H1 (cell line): Measurements from ENCODE around the gene ESPNL. TPM values are rescaled to one million over a fixed set of nuclear protein-coding genes. Genes with fewer than 3 reads are reported as not detected.

Source experiments
- CTCF ChIA-PET: fragments of 300-600 bp; sonication (Branson Sonifier 250); formaldehyde crosslinking; loops from one replicate; lab custom pipeline; 2021; ENCODE audit not compliant: partially characterized antibody; lab: Charles Lee
- POLR2A ChIA-PET: fragments of 300-600 bp; sonication (Branson Sonifier 250); formaldehyde crosslinking; loops from one replicate; lab custom pipeline; 2021; ENCODE audit warnings: inconsistent platforms; ENCODE audit not compliant: partially characterized antibody; lab: Charles Lee
- DNase-seq, 2 experiments: peaks; one replicate each; pipeline versions ENCODE4 v3.0.0 to v3.0.0-alpha.2; 2010 to 2022; ENCODE audit warnings: low spot score in 2 of 2, low read depth in 1 of 2, mixed read lengths in 1 of 2
- FAIRE-seq: peaks from 2 replicates; lab custom pipeline; 2011; peaks lifted over from hg19 to GRCh38; lab: Jason Lieb, UNC
- H2AFZ ChIP-seq: 2 replicates; pipeline ENCODE4 v1.8.1; 2012; ENCODE audit warnings: low read length, inconsistent platforms
- H2AK5ac ChIP-seq: 2 replicates; pipeline ENCODE4 v1.6.1; 2013; ENCODE audit warnings: low read depth, low read length
- H2BK120ac ChIP-seq: replicated peaks from 2 replicates; pipeline ENCODE3; 2013; ENCODE audit warnings: low read depth, low read length, inconsistent platforms
- H2BK12ac ChIP-seq: 2 replicates; pipeline ENCODE4 v1.6.1; 2013; ENCODE audit warnings: low read depth, low read length
- H2BK15ac ChIP-seq: 2 replicates; pipeline ENCODE4 v1.6.1; 2013; ENCODE audit warnings: low read length
- H2BK20ac ChIP-seq: 2 replicates; pipeline ENCODE4 v1.6.1; 2013; ENCODE audit warnings: low read length
- H2BK5ac ChIP-seq: 2 replicates; pipeline ENCODE4 v1.6.1; 2013; ENCODE audit warnings: low read depth, low read length
- H3K14ac ChIP-seq: 2 replicates; pipeline ENCODE4 v1.6.1; 2013; ENCODE audit warnings: inconsistent platforms; ENCODE audit not compliant: insufficient read length
- H3K18ac ChIP-seq: 2 replicates; pipeline ENCODE4 v1.6.1; 2013; ENCODE audit warnings: low read length; ENCODE audit errors: extremely low read depth
- H3K23ac ChIP-seq: 2 replicates; pipeline ENCODE4 v1.6.1; 2013; ENCODE audit warnings: inconsistent platforms; ENCODE audit not compliant: insufficient read length
- H3K23me2 ChIP-seq: 2 replicates; pipeline ENCODE4 v1.6.1; 2013; ENCODE audit warnings: low read depth, low read length
- H3K27ac ChIP-seq: 2 replicates; pipeline ENCODE4 v1.6.1; 2011; ENCODE audit warnings: low read depth, low read length, inconsistent platforms
- H3K27me3 ChIP-seq, 4 experiments: replicated peaks in 1 of 4; 1 replicate in 1 of 4; 2 replicates in 3 of 4; pipeline versions ENCODE4 v1.6.1 to v1.8.1; 2011 to 2013; ENCODE audit warnings: low read length in 3 of 4, mild to moderate bottlenecking in 3 of 4, inconsistent platforms in 2 of 4, mixed read lengths in 2 of 4, moderate library complexity in 1 of 4; ENCODE audit not compliant: control insufficient read depth in 3 of 4, insufficient read depth in 3 of 4; ENCODE audit errors: extremely low read depth in 1 of 4
- H3K36me3 ChIP-seq, 4 experiments: 2 replicates each; pipeline versions ENCODE4 v1.6.1 to v1.8.1; 2011 to 2013; ENCODE audit warnings: mild to moderate bottlenecking in 4 of 4, low read length in 3 of 4, moderate library complexity in 2 of 4, control low read depth in 1 of 4, inconsistent platforms in 1 of 4; ENCODE audit not compliant: insufficient read depth in 4 of 4, control insufficient read depth in 2 of 4
- H3K4ac ChIP-seq: replicated peaks from 2 replicates; pipeline ENCODE3; 2013; ENCODE audit warnings: low read length, low read depth, mixed read lengths, inconsistent platforms; ENCODE audit not compliant: insufficient read length
- H3K4me1 ChIP-seq, 4 experiments: replicated peaks in 1 of 4; 1 replicate in 1 of 4; 2 replicates in 3 of 4; pipeline versions ENCODE4 v1.6.1 to v1.8.1; 2011 to 2013; ENCODE audit warnings: low read length in 3 of 4, inconsistent platforms in 2 of 4, mixed read lengths in 1 of 4; ENCODE audit not compliant: insufficient read depth in 4 of 4, control insufficient read depth in 3 of 4
- H3K4me2 ChIP-seq, 2 experiments: 2 replicates each; pipeline versions ENCODE4 v1.6.1 to v1.8.1; 2011 to 2013; ENCODE audit warnings: low read depth in 2 of 2, low read length in 2 of 2, control low read depth in 1 of 2, inconsistent platforms in 1 of 2, mild to moderate bottlenecking in 1 of 2; ENCODE audit not compliant: insufficient read depth in 1 of 2
- H3K4me3 ChIP-seq, 4 experiments: fragments of 200-600, 300-600 bp in 1 of 4; sonication (generic), shearing (Covaris generic), sonication (Bioruptor Twin) in 1 of 4; 2 replicates each; pipeline versions ENCODE4 v1.5.1 to v1.8.1; 2011 to 2016; ENCODE audit warnings: low read length in 4 of 4, low read depth in 3 of 4, control low read depth in 2 of 4, inconsistent platforms in 2 of 4, mild to moderate bottlenecking in 2 of 4, mixed read lengths in 1 of 4, moderate library complexity in 1 of 4; ENCODE audit not compliant: insufficient read depth in 2 of 4; ENCODE audit errors: extremely low read depth in 1 of 4
- H3K56ac ChIP-seq: replicated peaks from 2 replicates; pipeline ENCODE3; 2013; ENCODE audit warnings: low read depth, mild to moderate bottlenecking, mixed read lengths, low read length, inconsistent platforms; ENCODE audit not compliant: insufficient read length
- H3K79me1 ChIP-seq: 2 replicates; pipeline ENCODE4 v1.6.1; 2013; ENCODE audit warnings: low read depth, low read length, control low read depth
- H3K79me2 ChIP-seq, 2 experiments: 2 replicates each; pipeline versions ENCODE4 v1.6.1 to v1.8.1; 2012 to 2013; ENCODE audit warnings: low read length in 2 of 2, mild to moderate bottlenecking in 2 of 2, inconsistent platforms in 1 of 2; ENCODE audit not compliant: insufficient read depth in 2 of 2, control insufficient read depth in 1 of 2
- H3K9ac ChIP-seq, 4 experiments: replicated peaks in 1 of 4; 1 replicate in 1 of 4; 2 replicates in 3 of 4; pipeline versions ENCODE4 v1.6.1 to v1.8.1; 2011 to 2013; ENCODE audit warnings: low read depth in 3 of 4, low read length in 3 of 4, control low read depth in 2 of 4, mild to moderate bottlenecking in 2 of 4, moderate library complexity in 2 of 4, inconsistent platforms in 1 of 4; ENCODE audit errors: extremely low read depth in 1 of 4
- H3K9me3 ChIP-seq, 2 experiments: 2 replicates each; pipeline versions ENCODE4 v1.6.1 to v1.8.1; 2012 to 2013; ENCODE audit warnings: mild to moderate bottlenecking in 2 of 2, moderate library complexity in 2 of 2, control low read depth in 1 of 2, inconsistent platforms in 1 of 2, low read depth in 1 of 2, low read length in 1 of 2, mixed read lengths in 1 of 2; ENCODE audit not compliant: insufficient read depth in 2 of 2
- H4K20me1 ChIP-seq, 2 experiments: replicated peaks in 1 of 2; 2 replicates each; pipeline versions ENCODE3 to v1.8.1; 2011 to 2013; ENCODE audit warnings: inconsistent platforms in 2 of 2, low read length in 2 of 2, mild to moderate bottlenecking in 1 of 2; ENCODE audit not compliant: insufficient read depth in 2 of 2, control insufficient read depth in 1 of 2
- H4K5ac ChIP-seq: 2 replicates; pipeline ENCODE4 v1.6.1; 2013; ENCODE audit warnings: low read length, low read depth, mixed read lengths, inconsistent platforms; ENCODE audit not compliant: insufficient read length
- H4K8ac ChIP-seq: 2 replicates; pipeline ENCODE4 v1.8.0; 2013; ENCODE audit warnings: mild to moderate bottlenecking, moderate library complexity, low read length, inconsistent platforms; ENCODE audit not compliant: insufficient read depth; ENCODE audit errors: extremely low read depth
- H4K91ac ChIP-seq: replicated peaks from 2 replicates; pipeline ENCODE3; 2013; ENCODE audit warnings: low read length, mixed read lengths, inconsistent platforms; ENCODE audit not compliant: insufficient read length
- CBX5 ChIP-seq: fragments of 300-800, 300-1000 bp; sonication (generic); IDR thresholded peaks from 2 replicates; pipeline ENCODE4 v1.7.1; 2016; ENCODE audit warnings: antibody characterized with exemption, low read length, low read depth
- POLR2AphosphoS5 ChIP-seq: IDR thresholded peaks from 2 replicates; pipeline ENCODE4 v1.6.1; 2011; ENCODE audit warnings: low read depth, low read length
- TAF1 ChIP-seq: IDR thresholded peaks from 2 replicates; pipeline ENCODE4 v1.6.1; 2011; ENCODE audit warnings: mild to moderate bottlenecking, low read depth, low read length
- TAF7 ChIP-seq: optimal IDR thresholded peaks from 2 replicates; pipeline ENCODE3; 2011; ENCODE audit warnings: low read depth, mild to moderate bottlenecking, inconsistent platforms, low read length, moderate library complexity, borderline replicate concordance
- whole genome bisulfite sequencing, 2 experiments: shearing (Covaris generic) in 1 of 2; methylation state at CpG; one replicate each; pipeline versions ENCODE4 v1.1.6 to v1.1.7; 2013 to 2015; ENCODE audit warnings: low lambda C conversion rate in 2 of 2, mixed read lengths in 2 of 2, inconsistent platforms in 1 of 2, low coverage in 1 of 2, missing lambda C conversion rate in 1 of 2; ENCODE audit not compliant: insufficient replicate concordance in 2 of 2, insufficient coverage in 1 of 2, insufficient read length in 1 of 2; ENCODE audit errors: extremely low coverage in 1 of 2, missing lambda C conversion rate in 1 of 2; 5-methylcytosine and 5-hydroxymethylcytosine counted together
- polyA plus RNA-seq, 7 experiments: library from polyadenylated mRNA; depleted of rRNA in 3 of 7; stranded (reverse) in 5 of 7; unstranded in 2 of 7; fragments of >200 nt in 5 of 7; fragments of 200-250 nt in 2 of 7; gene quantifications; 1 replicate in 5 of 7; 2 replicates in 1 of 7; 4 replicates in 1 of 7; pipeline versions ENCODE4 v1.2.1 to v1.2.3, GENCODE V29; 2011 to 2013; ENCODE audit warnings: missing spikeins in 2 of 7, mixed read lengths in 2 of 7
- total RNA-seq: library from RNA; stranded (reverse); fragmentation: NEBNext Ultra II Directional; extraction: Animal tissue kit (Norgen Biotek cat#: 25700); gene quantifications from 2 replicates; pipeline ENCODE4 v1.2.1, GENCODE V29; 2021

Gene ESPNL
- total and polyA plus RNA-seq, 2 of the 8 experiments (the other 6 are each of a cell fraction or from before 2014, with no cell fraction given), result 0.68 to 1.3 TPM

DNA sequence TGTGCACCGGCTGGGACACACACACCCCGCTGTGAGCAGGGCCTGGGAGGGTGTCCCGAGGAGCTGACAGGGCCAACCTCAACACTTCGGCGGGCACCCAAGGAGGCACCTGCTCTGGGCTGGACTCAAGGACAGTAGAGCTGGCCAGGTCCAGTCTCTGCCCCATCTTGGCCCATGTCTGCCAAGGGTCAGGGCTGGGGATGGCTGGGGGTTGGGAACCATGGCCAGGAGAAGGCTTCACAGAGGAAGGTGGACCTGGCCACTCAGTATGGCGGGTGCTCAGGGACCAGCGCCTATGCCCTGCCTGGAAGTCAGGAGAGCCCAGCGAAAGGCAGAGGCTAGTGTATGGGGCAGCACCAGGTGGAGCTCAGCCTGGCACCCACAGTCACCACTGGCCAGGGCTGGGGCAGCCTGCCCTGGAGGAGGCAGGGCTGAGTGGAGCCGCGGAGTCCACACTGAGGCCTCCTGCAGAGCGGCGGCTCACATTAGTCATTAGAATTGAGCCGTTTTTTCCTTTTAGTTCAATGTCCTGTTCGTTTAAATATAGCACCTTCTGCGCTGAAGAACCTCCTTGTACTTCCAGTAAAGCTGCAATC is 62.8 kb downstream of the ESPNL start:
- no peak for FAIRE-seq
- Histone ChIP-seq H2BK20ac (0 out of 2 replicates have a peak overlapping the region, but pooled peaks have one; percentile 3), H3K79me1 (no peaks in the 10 kb centered on the region), H3K14ac (no peak overlapping the region), H3K4ac (no peak overlapping the region), H3K79me2 (no peaks in the 10 kb centered on the region), H4K5ac (no peak overlapping the region), H3K9me3 (no peaks in the 10 kb centered on the region), H3K23me2 (peaks cover 12% of the 10 kb centered on the region; the same call in 1 of the 2 replicates), H3K36me3 (no peaks in the 10 kb centered on the region; a peak in 1 of 8 replicates), H4K91ac (no peak overlapping the region), H2AFZ (no peak overlapping the region), H3K27ac (no peak overlapping the region), H3K27me3 (peaks cover 21 to 59% (median 43%) of the 10 kb centered on the region in 4 experiments), H3K9ac (no peak overlapping the region), H4K20me1 (peaks cover 6% of the 10 kb centered on the region in 2 experiments), H2AK5ac (no peak overlapping the region), H2BK15ac (no peak overlapping the region), H3K4me1 (peaks cover 0 to 15% (median 2%) of the 10 kb centered on the region in 4 experiments; a peak in 5 of 7 replicates), H2BK12ac (no peak overlapping the region), H3K23ac (no peak overlapping the region), H4K8ac (no peak overlapping the region), H3K4me3 (peak overlapping the region in 3 of 4 experiments; percentile 41 to 56 (median 42); a peak in 4 of 8 replicates), H2BK120ac (no peak overlapping the region), H2BK5ac (no peak overlapping the region), H3K56ac (no peak overlapping the region), H3K4me2 (peak overlapping the region; percentile 55 to 89), H3K18ac (no peak overlapping the region)
- TF ChIP-seq CBX5 (no peak), TAF7 (no peak), TAF1 (no peak), POLR2AphosphoS5 (no peak)
- 74% methylated on average over 14 of the region's 15 CpGs; no CpG with 5 or more reads in 1 of the 2 experiments for WGBS, 2 experiments
- ChIA-PET POLR2A (interaction anchor here (0.8 to 1.8 kb wide), 4 partner anchors 9 to 84 kb away, joined by 3 to 5 read pairs (median 4); partner anchors contain the start of gene HES6), CTCF (interaction anchor here (0.9 to 1.6 kb wide), 4 partner anchors 9 to 240 kb away, joined by 3 to 6 read pairs (median 4); no protein-coding TSS in a partner anchor)
- peak in 1 of 2 experiments; percentile 50 for DNase-seq
